KMS-11 (cell line): ENCODE results near the gene VSIG8.

Experiments
- H2AFZ ChIP-seq: fragments of 200-600 bp; sonication (generic); 2 replicates; pipeline ENCODE4 v1.6.1; 2016; ENCODE audit warnings: antibody characterized with exemption, mixed run types, low read depth
- H3K27ac ChIP-seq: fragments of 200-600 bp; sonication (generic); 2 replicates; pipeline ENCODE4 v1.6.1; 2016; ENCODE audit warnings: mild to moderate bottlenecking, mixed run types
- H3K27me3 ChIP-seq: fragments of 200-600 bp; sonication (generic); 2 replicates; pipeline ENCODE4 v1.6.1; 2017; ENCODE audit warnings: mild to moderate bottlenecking, low read depth, mixed run types, moderate library complexity; ENCODE audit not compliant: insufficient read depth
- H3K36me3 ChIP-seq: fragments of 200-600 bp; sonication (generic); 2 replicates; pipeline ENCODE4 v1.6.1; 2017; ENCODE audit warnings: mild to moderate bottlenecking, mixed run types; ENCODE audit not compliant: insufficient read depth
- H3K4me1 ChIP-seq: fragments of 200-600 bp; sonication (generic); 2 replicates; pipeline ENCODE4 v1.6.1; 2016; ENCODE audit warnings: mild to moderate bottlenecking, low read depth, mixed run types; ENCODE audit not compliant: poor library complexity, severe bottlenecking
- H3K4me2 ChIP-seq: fragments of 200-600 bp; sonication (generic); 2 replicates; pipeline ENCODE4 v1.7.0; 2016; ENCODE audit warnings: mild to moderate bottlenecking, mixed run types
- H3K4me3 ChIP-seq: fragments of 200-600 bp; sonication (generic); IDR thresholded peaks from 2 replicates; pipeline ENCODE4 v1.6.1; 2017; ENCODE audit warnings: low read depth, low read length, mixed read lengths; ENCODE audit not compliant: insufficient read depth
- H3K79me2 ChIP-seq: fragments of 200-600 bp; sonication (generic); 2 replicates; pipeline ENCODE4 v1.6.1; 2016; ENCODE audit warnings: low read depth, mixed run types; ENCODE audit not compliant: insufficient read depth
- H3K9ac ChIP-seq: fragments of 200-600 bp; sonication (generic); 2 replicates; pipeline ENCODE4 v1.6.1; 2016; ENCODE audit warnings: mild to moderate bottlenecking, mixed run types
- H4K20me1 ChIP-seq: fragments of 200-600 bp; sonication (generic); 2 replicates; pipeline ENCODE4 v1.6.1; 2016; ENCODE audit warnings: mild to moderate bottlenecking, mixed run types; ENCODE audit not compliant: insufficient read depth
- TF ChIP-seq, protein P1 (sequence below): fragments of 200-600 bp; sonication (generic); conservative IDR thresholded peaks from 2 replicates; pipeline ENCODE4 v1.6.1; 2017; ENCODE audit warnings: low read depth, mild to moderate bottlenecking, antibody characterized with exemption, low read length, moderate library complexity, mixed read lengths

Gene VSIG8

DNA sequence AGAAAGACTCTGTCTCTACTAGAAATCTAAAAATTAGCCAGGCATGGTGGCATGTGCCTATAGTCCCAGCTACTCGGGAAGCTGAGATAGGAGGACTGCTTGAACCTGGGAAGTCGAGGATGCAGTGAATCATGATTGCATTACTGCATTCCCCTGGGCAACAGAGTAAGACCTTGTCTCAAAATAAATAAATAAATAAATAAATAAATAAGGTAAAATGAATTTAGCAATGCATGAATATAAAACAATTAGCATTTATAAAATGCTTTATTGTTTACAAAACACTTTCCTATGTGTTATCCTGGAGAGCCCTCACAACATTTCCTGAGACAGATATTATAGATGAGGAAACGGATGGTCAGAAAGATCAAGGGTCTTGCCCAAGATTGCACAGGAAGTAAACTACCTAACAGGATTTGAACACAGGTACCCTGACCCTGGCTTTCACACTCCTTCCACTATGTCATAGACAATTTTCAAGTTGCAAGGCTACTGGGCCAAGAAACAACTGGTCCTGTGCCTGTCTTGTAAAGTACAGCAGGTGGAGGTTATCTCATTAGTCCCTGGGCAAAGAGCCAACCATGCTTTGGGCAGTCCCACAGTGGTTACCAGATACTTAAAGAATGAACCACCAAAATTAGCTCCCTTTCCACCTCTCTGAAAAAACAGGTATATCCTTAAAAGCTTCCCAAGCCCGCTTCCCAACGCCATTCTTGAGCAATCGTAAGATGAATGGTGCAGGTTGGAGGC, 15.4 kb upstream of the VSIG8 start:
- Histone ChIP-seq H3K4me3 (no peak overlapping the region), H4K20me1 (no peaks in the 10 kb centered on the region), H3K9ac (no peak overlapping the region), H3K36me3 (no peaks in the 10 kb centered on the region), H3K27ac (no peak overlapping the region), H2AFZ (no peak overlapping the region), H3K4me2 (peak overlapping the region; percentile 37), H3K27me3 (no peaks in the 10 kb centered on the region), H3K4me1 (peaks cover 56% of the 10 kb centered on the region), H3K79me2 (no peaks in the 10 kb centered on the region)
- TF ChIP-seq, protein P1, sequence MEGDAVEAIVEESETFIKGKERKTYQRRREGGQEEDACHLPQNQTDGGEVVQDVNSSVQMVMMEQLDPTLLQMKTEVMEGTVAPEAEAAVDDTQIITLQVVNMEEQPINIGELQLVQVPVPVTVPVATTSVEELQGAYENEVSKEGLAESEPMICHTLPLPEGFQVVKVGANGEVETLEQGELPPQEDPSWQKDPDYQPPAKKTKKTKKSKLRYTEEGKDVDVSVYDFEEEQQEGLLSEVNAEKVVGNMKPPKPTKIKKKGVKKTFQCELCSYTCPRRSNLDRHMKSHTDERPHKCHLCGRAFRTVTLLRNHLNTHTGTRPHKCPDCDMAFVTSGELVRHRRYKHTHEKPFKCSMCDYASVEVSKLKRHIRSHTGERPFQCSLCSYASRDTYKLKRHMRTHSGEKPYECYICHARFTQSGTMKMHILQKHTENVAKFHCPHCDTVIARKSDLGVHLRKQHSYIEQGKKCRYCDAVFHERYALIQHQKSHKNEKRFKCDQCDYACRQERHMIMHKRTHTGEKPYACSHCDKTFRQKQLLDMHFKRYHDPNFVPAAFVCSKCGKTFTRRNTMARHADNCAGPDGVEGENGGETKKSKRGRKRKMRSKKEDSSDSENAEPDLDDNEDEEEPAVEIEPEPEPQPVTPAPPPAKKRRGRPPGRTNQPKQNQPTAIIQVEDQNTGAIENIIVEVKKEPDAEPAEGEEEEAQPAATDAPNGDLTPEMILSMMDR, result no peak

DNA sequence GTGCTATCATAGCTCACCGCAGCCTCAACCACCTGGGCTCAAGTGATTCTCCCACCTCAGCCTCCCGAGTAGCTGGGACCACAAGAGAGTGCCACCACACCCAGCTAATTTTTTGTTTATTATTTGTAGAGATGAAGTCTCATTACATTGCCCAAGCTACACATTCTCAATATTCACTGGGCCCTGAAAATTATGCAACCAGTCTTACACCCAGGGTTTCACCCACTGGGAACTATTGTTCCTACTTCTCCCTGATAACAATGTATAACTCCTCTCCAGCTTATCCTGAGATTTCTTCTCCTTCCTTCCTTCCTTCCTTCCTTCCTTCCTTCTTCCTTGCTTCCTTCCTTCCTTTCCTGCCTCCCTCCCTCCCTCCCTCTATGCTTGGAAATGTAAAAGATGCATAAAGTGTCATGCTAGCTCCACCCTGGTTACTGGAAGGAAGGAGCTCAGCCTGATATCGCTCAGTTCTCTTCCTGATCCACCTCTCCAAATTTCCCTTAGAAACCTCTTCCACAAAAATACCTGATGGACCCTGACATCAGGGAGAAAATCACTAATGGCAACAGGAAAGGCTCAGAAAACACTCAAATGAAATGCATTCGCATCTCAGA, 11.2 kb upstream of the VSIG8 start:
- H4K20me1 ChIP-seq, result no peaks in the 10 kb centered on the region
- peaks cover 36% of the 10 kb centered on the region for H3K4me1 ChIP-seq
- no peaks in the 10 kb centered on the region for H3K36me3 ChIP-seq
- H3K79me2 ChIP-seq, result no peaks in the 10 kb centered on the region
- H3K27me3 ChIP-seq, result no peaks in the 10 kb centered on the region
- no peak overlapping the region for H2AFZ ChIP-seq
- H3K4me3 ChIP-seq, result no peak overlapping the region
- H3K4me2 ChIP-seq, result no peak overlapping the region
- H3K9ac ChIP-seq, result no peak overlapping the region
- TF ChIP-seq, protein P1, result no peak
- H3K27ac ChIP-seq, result no peak overlapping the region

DNA sequence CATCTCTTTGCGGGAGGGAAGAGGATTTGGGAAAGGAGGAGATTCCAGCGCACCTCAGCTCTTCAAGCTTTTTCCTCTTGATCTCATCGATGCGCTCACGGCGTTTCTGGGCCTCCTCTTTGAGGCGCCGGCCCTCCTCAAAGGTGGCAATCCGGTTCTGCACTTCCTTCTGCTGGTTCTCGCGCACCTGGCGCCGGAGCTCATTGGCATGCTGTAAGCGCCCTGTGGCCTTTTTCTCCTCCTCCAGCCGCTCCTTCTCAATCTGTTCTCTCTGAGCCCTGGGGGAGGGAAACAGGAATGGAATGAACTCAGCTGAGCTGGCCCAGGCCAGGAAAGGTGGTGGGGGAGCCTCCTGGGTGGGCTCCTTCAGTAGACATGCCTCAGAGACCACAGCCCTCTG, 10.4 kb upstream of the VSIG8 start:
- H3K4me1 ChIP-seq, result peaks cover 36% of the 10 kb centered on the region
- no peak overlapping the region for H3K27ac ChIP-seq
- no peaks in the 10 kb centered on the region for H3K36me3 ChIP-seq
- no peak overlapping the region for H2AFZ ChIP-seq
- no peaks in the 10 kb centered on the region for H3K79me2 ChIP-seq
- no peaks in the 10 kb centered on the region for H3K27me3 ChIP-seq
- no peaks in the 10 kb centered on the region for H4K20me1 ChIP-seq
- no peak overlapping the region for H3K9ac ChIP-seq
- TF ChIP-seq, protein P1, result no peak
- no peak overlapping the region for H3K4me2 ChIP-seq
- H3K4me3 ChIP-seq, result no peak overlapping the region

DNA sequence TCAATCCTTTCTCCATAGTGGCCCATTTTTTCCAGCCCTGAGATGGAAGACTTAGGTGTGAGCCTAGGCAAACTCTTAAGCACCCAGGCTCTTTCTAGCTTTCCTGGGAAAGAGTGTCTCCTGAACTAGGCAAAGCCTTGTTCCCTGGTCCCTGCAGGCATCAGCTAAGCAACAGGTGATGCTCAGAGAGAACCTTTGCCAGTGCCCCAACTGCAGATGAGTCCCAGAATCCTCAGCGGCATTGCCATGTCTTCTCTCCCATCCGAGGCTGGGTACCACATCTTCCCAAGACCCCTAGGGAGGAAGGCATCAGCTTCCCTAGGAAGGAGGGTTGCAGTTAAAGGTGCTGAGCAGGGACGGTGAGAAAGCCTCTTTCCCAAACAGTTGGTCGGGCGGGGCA, 8.2 kb upstream of the VSIG8 start:
- H3K4me2 ChIP-seq, result no peak overlapping the region
- no peak overlapping the region for H3K9ac ChIP-seq
- no peak overlapping the region for H3K4me3 ChIP-seq
- H3K27me3 ChIP-seq, result no peaks in the 10 kb centered on the region
- TF ChIP-seq, protein P1, result no peak
- no peaks in the 10 kb centered on the region for H3K79me2 ChIP-seq
- H4K20me1 ChIP-seq, result no peaks in the 10 kb centered on the region
- H3K4me1 ChIP-seq, result peaks cover 31% of the 10 kb centered on the region
- H3K36me3 ChIP-seq, result no peaks in the 10 kb centered on the region
- no peak overlapping the region for H2AFZ ChIP-seq
- H3K27ac ChIP-seq, result no peak overlapping the region
